Duodenal mucosa (tissue), 2 donors: ENCODE data around the gene FTSJ1.

ENCODE experiments used
- H3K27ac ChIP-seq: one replicate; pipeline ENCODE4 v1.7.0; 2013; ENCODE audit warnings: low read depth, low read length
- H3K27me3 ChIP-seq, 2 donors: one replicate each; pipeline ENCODE4 v1.7.0; 2013; ENCODE audit warnings: low read length in 2 of 2, control low read depth in 1 of 2; ENCODE audit not compliant: insufficient read depth in 2 of 2, control insufficient read depth in 1 of 2
- H3K36me3 ChIP-seq, 2 donors: one replicate each; pipeline ENCODE4 v1.7.0; 2013; ENCODE audit warnings: low read length in 2 of 2, control low read depth in 1 of 2; ENCODE audit not compliant: insufficient read depth in 2 of 2, control insufficient read depth in 1 of 2
- H3K4me1 ChIP-seq, 2 donors: one replicate each; pipeline ENCODE4 v1.7.0; 2013; ENCODE audit warnings: low read length in 2 of 2, control low read depth in 1 of 2; ENCODE audit not compliant: insufficient read depth in 2 of 2, control insufficient read depth in 1 of 2
- H3K4me3 ChIP-seq, 2 donors: one replicate each; pipeline ENCODE4 v1.7.0; 2013; ENCODE audit warnings: low read length in 2 of 2, low read depth in 1 of 2
- H3K9ac ChIP-seq, 2 donors: one replicate each; pipeline ENCODE4 v1.7.0; 2013; ENCODE audit warnings: low read length in 2 of 2, low read depth in 1 of 2
- H3K9me3 ChIP-seq, 2 donors: one replicate each; pipeline ENCODE4 v1.7.0; 2013; ENCODE audit warnings: low read length in 2 of 2, control low read depth in 1 of 2; ENCODE audit not compliant: control insufficient read depth in 1 of 2

Gene FTSJ1

DNA sequence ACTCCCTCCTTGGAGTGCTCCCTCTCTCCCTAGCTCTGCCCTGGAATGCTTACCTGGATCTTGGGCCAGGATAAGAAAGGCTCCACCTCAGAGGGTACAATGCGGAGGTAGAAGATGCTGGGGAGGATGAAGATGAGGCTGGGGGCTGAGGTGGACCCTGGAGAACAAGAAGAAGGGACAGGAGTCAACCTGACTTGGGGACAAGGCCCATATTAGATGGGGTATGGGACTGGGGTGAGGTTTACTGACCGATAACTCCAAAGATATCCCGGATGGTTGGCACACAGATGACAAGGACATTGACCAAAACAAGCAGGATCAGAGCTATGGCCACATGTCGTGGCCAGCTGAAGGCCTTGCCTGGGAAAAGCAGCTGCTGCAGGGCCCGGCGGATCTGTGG, 16.5 kb upstream of the FTSJ1 start:
- H3K4me3 ChIP-seq: no peak overlapping the region
- no peaks in the 10 kb centered on the region for H3K4me1 ChIP-seq

DNA sequence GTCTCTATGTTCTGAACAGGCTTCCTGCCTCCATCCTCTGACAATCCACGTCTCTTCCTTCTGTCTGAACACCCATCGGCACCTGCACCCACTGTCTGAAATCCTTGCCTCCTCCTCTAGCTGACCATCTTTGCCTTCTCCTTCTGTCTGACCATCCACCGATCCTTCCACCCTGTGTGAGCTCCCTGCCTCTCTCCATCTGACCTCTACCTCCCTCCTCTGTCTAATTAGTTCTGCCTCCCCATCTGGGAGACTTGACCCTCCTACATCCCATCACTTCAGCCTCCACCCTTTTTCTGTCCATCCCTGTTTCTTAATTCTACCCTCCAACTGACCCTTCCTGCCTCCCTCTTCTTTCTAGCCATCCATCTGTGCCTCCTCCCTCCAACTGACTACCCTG, 16.0 kb upstream of the FTSJ1 start:
- Histone ChIP-seq H3K27ac (no peak overlapping the region), H3K9ac (no peak overlapping the region), H3K4me1 (no peaks in the 10 kb centered on the region), H3K4me3 (no peak overlapping the region), H3K36me3 (no peaks in the 10 kb centered on the region), H3K9me3 (no peaks in the 10 kb centered on the region), H3K27me3 (no peaks in the 10 kb centered on the region)

More for the DNA sequence above, 16.5 kb upstream of the FTSJ1 start:
- Histone ChIP-seq H3K36me3 (no peaks in the 10 kb centered on the region), H3K9me3 (no peaks in the 10 kb centered on the region), H3K27ac (no peak overlapping the region), H3K9ac (no peak overlapping the region), H3K27me3 (no peaks in the 10 kb centered on the region)

DNA sequence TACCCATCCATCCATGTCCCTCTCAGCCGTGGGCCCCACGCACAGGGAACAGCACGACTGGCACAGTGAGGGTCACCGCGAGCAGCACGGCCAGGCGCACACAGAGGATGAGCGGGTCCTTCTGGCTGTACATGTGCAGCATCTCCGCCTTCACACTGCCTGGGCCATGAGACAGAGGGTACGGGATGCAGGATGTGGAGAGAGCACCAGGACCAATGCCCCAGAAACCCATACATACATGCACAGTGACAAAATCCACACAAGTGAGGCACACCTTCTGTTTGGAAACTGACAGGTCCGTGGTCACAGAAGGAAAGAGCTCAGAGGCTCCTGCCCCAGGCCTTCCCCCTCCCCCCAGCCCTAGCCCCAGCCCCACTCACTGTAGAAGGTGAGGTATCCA, 15.4 kb upstream of the FTSJ1 start:
- H3K9ac ChIP-seq: no peak overlapping the region
- no peaks in the 10 kb centered on the region for H3K36me3 ChIP-seq
- peaks cover 0 to 3% of the 10 kb centered on the region in 2 donors for H3K4me1 ChIP-seq
- no peak overlapping the region for H3K27ac ChIP-seq
- H3K27me3 ChIP-seq: no peaks in the 10 kb centered on the region
- H3K9me3 ChIP-seq: no peaks in the 10 kb centered on the region
- no peak overlapping the region for H3K4me3 ChIP-seq

DNA sequence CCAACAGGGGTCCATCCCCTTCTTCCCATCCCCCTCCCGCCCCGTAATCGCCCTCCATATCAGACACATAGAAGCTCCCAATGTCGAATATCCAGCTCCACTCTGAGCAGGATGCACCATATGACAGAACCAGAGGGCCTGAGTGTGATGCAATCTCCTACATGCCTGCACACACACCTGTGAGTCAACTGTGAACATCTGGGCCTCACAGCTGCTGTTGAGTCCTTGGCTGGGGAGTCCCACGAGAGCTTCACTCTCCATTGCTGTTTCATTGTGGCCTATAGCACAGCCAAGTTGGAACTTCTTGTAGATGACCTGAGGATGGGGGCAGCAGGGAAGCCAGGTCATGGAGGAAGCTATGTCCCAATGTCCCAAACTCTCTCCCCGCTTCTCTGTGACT, 14.2 kb upstream of the FTSJ1 start:
- H3K27me3 ChIP-seq: no peaks in the 10 kb centered on the region
- H3K27ac ChIP-seq: no peak overlapping the region
- H3K9ac ChIP-seq: no peak overlapping the region
- H3K9me3 ChIP-seq: no peaks in the 10 kb centered on the region
- H3K4me1 ChIP-seq: peaks cover 0 to 3% of the 10 kb centered on the region in 2 donors
- no peaks in the 10 kb centered on the region for H3K36me3 ChIP-seq
- H3K4me3 ChIP-seq: no peak overlapping the region

DNA sequence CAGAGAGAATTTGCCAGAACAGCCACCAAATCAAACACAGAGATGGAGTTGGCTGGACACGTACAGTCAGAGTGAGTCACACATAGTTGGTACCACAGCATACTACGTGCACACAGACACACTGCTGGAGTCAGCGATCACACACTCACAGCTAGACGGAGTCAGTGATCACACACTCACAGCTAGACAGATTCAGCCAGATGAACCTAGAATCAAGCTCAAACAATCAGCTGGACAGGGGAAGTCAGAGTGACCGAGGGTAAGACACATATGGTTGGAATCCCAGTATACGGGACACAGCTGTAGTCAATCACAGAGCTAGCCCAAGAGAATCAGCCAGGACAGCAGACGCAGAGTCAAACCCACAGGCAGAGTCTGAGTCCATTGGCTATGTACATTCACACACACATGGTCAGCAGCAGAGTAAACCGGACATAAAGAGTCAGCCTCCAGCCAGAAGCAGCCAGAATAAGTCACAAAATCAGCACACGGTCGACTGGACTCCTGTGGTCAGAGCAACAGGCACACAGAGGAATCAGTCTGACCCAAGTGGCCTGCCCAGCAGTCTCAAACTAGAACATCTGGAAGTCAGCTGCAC, 10.6 kb upstream of the FTSJ1 start:
- Histone ChIP-seq H3K27ac (no peak overlapping the region), H3K4me1 (peaks cover 0 to 16% of the 10 kb centered on the region in 2 donors), H3K4me3 (no peak overlapping the region), H3K9ac (no peak overlapping the region), H3K27me3 (no peaks in the 10 kb centered on the region), H3K36me3 (no peaks in the 10 kb centered on the region), H3K9me3 (no peaks in the 10 kb centered on the region)

DNA sequence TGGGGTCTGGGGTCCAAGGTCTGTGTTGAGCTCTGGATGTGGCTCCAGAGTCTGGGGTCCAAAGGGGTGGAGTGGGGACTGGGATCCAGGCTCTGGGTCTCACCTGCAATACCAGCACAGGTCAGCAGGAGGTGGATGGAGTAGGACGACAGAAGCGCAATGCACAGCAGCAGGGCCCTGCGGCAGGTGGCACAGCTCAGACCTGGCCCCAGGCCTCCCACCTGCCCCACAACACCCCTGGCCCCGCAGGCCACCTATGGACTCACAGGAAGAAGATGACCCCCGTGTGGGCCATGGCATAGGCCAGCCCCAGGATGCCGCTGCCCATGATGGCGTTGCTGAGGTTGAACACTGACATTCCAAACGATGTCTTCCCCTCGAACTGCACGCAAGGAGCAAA, 9.3 kb upstream of the FTSJ1 start:
- Histone ChIP-seq H3K36me3 (no peaks in the 10 kb centered on the region), H3K9ac (no peak overlapping the region), H3K9me3 (no peaks in the 10 kb centered on the region), H3K4me3 (no peak overlapping the region), H3K27ac (no peak overlapping the region), H3K4me1 (peaks cover 0 to 16% of the 10 kb centered on the region in 2 donors), H3K27me3 (no peaks in the 10 kb centered on the region)

DNA sequence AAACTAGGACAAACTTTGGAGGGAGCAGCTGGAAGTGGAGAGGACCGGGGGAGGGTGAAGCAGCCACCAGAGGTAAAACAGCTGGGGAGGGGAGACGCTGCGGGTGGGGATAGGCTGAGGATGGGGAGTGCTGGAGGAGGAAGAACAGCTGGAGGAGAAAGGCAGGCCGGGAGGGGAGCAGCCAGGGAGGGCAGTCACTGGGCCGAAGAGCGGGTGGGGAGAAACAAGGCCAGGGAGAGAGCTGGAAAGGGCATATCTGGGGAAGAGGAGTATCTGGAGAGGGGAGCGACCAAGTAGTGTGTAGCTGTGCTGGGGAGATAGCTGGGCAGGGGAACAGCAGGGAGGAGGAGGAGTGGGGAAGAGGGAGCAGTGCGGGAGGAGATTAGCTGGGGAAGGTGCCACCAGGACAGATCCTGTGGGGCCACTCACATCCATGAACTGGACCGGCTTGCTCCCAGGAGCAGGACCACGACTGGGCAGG, 8.7 kb upstream of the FTSJ1 start:
- Histone ChIP-seq H3K9ac (peak overlapping the region in 1 of 2 donors; percentile 44), H3K4me3 (peak overlapping the region; percentile 66 to 72), H3K4me1 (peaks cover 0 to 16% of the 10 kb centered on the region in 2 donors), H3K27ac (no peak overlapping the region), H3K36me3 (no peaks in the 10 kb centered on the region), H3K9me3 (no peaks in the 10 kb centered on the region), H3K27me3 (no peaks in the 10 kb centered on the region)

DNA sequence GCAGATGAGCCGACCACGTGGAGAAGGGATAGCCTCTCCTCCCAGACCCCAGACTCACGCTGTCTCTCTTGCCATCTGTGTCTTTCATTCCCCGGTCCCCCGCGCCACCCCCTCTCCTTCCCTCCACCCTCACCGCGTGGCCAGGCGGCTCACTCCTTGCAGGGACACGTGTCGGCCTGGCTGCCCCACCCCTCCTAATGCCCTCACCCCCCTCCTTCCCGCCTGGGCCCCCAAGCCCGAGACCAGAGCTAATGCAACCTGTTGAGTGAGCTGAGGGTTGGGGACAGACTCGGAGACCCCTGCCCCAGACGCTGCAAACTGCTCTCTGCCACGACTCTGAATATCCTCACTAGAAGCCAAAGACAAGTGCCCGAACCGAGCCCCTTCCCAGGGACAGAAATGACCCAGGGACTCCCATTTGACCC, 7.7 kb upstream of the FTSJ1 start:
- Histone ChIP-seq H3K36me3 (no peaks in the 10 kb centered on the region), H3K9ac (peak overlapping the region; percentile 44 to 64), H3K27ac (no peak overlapping the region), H3K27me3 (no peaks in the 10 kb centered on the region), H3K4me3 (peak overlapping the region; percentile 66 to 72), H3K9me3 (no peaks in the 10 kb centered on the region), H3K4me1 (peaks cover 0 to 16% of the 10 kb centered on the region in 2 donors)

DNA sequence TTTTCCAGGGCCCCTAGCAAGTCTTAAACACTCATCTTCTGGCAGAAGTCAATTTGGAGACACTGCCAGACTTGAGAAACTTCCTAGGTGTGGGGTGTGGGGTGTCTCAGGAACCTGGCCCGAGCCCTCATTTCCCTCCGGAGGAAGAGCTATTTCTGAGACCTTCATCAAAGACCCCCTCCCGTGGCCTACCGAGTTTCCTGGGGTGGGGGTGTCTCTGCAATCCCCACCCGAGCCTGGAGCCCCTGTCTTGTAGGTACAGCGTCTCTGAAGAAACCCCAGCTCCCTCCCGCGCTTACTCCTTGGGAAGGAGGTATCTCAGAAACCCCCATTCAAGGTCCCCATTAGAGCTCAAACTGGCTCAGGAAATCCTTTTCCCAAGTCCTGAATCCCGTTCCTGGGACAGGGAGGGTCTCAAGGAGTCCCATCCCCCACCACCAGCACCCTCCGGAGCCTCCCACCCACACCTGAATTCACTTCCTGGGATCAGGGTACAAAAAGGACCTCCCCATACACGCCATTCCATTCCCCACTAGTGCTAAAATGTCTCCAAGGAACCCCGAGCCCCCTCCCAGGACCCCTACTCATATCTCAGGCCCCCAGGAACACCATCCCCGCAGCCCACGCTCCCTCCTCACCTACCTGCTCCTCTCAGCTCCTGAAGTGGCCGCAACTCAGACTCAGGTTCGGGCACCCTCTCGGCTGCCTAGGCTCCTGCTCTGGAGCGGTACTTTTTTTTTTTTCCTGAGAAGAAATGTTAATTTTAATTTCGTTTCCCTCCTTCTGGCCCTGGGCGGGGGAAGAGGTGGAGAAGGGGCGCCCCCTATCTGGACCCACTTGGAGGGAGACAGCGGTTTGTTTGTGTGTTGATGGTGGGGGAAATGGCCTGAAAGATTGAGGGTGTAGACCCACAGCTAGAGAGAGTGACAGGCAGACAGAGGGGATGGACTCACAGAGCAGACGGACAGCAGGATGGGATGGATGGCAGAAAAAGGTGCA, 7.0 kb upstream of the FTSJ1 start:
- Histone ChIP-seq H3K27me3 (no peaks in the 10 kb centered on the region), H3K36me3 (no peaks in the 10 kb centered on the region), H3K9ac (peak overlapping the region; percentile 44 to 64), H3K27ac (no peak overlapping the region), H3K4me3 (peak overlapping the region; percentile 66 to 72), H3K4me1 (peaks cover 0 to 16% of the 10 kb centered on the region in 2 donors), H3K9me3 (no peaks in the 10 kb centered on the region)
